GM18520 (cell line): Measurements from ENCODE around the gene EBLN1.

Source experiments
- ATAC-seq: cut with Tn5 transposase; IDR thresholded peaks from one replicate; pipeline ENCODE4 v1.9.1; 2021; ENCODE audit not compliant: unreplicated experiment

The EBLN1 gene

DNA sequence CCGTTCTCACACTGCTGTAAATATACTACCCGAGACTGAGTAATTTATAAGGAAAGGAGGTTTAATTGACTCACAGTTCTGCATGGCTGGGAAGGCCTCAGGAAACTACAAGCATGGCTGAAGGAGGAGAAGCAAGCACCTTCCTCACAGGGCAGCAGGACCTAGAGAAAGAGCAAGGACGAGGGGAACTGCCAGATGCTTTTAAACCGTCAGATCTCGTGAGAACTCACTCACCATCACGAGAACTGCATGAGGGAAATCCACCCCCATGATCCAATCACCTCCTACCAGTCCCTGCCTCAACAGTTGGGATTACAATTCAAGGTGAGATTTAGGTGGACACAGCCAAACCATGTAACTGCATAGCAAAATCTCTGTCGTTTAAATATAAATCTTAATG is at the start of gene EBLN1:
Gene EBLN1 (minus strand): TSS at position 174 of the 400 bp plus-strand sequence. CDS start 8,032 bp downstream, outside the sequence.
- no peak for ATAC-seq

GRCh38 chr10:22265839-22266537 is 48.2 kb upstream of the EBLN1 start:
- ATAC-seq = no peak

- ATAC-seq = no peak
These were observed 45.3 kb upstream of the EBLN1 start for GRCh38 chr10:22263106-22263505.

- ATAC-seq = no peak
These were observed 41.5 kb upstream of the EBLN1 start for GRCh38 chr10:22259280-22259679.

- no peak for ATAC-seq
These were observed 40.7 kb upstream of the EBLN1 start for GRCh38 chr10:22258471-22258870.

DNA sequence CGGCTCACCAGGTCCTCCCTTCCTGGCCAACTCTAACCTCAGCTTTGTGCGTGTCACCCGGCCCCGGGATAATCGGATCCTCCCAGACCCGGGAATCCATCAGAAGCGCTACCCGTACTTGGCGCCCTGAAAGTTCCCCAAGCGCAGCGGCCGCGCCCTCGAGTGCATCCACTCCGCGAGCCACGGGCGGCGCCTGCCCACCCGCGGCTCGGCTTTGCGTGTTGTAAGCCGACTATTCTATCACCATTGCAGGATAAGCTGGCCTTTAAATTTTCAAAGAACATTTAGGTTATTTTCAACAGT is 35.7 kb upstream of the EBLN1 start:
- ATAC-seq = no peak

- ATAC-seq = peak; percentile 1
These were observed 35.2 kb upstream of the EBLN1 start for GRCh38 chr10:22252801-22253579.

- peak; percentile 41 for ATAC-seq
These were observed 34.5 kb upstream of the EBLN1 start for GRCh38 chr10:22252224-22252800.

- no peak for ATAC-seq
These were observed 34.0 kb upstream of the EBLN1 start for GRCh38 chr10:22251751-22252223.

GRCh38 chr10:22250897-22251660 is 33.3 kb upstream of the EBLN1 start:
- no peak for ATAC-seq

- ATAC-seq = no peak
These were observed 29.8 kb upstream of the EBLN1 start for GRCh38 chr10:22247636-22248035.

- no peak for ATAC-seq
These were observed 29.0 kb upstream of the EBLN1 start for GRCh38 chr10:22246680-22247391.

DNA sequence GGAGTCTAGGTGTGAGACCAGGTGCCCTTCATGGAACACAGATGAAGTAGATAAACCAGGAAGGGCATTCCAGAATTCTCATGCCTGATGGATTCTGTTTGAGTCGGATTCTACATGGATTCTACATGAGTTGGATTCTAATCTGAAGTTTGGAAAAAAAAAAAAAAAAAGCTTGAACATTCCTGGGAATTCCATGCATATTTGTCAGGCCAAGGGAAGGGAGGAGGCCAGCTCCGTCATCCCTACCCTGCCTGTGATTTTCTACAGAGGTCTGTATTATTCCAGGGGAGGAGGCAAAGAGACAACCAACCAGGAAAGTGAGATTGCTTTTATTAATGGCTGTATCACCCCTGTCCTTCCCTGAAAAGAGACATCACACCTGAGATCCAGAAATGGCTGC is 27.8 kb upstream of the EBLN1 start:
- no peak for ATAC-seq

DNA sequence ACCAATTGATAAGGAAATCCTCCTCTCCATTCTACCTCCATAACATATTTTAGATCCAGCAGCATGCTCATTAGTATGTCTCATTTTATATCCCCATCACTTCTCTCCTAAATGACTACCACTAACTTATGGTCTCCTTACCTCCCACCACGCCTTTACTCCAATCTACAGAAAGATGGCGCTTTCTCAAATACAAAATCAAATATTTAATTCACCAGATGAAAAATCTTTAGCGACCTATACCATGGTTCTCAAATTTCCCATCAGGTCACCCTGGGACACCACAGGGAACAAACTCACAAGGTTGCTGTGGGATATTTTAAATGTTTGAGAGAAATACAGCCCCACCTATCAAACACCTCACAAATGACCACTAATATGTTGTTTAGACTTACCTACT is 27.0 kb upstream of the EBLN1 start:
- ATAC-seq = no peak

GRCh38 chr10:22244001-22244400 is 26.2 kb upstream of the EBLN1 start:
- ATAC-seq = no peak

- ATAC-seq = no peak
These were observed 25.5 kb upstream of the EBLN1 start for GRCh38 chr10:22243321-22243720.

DNA sequence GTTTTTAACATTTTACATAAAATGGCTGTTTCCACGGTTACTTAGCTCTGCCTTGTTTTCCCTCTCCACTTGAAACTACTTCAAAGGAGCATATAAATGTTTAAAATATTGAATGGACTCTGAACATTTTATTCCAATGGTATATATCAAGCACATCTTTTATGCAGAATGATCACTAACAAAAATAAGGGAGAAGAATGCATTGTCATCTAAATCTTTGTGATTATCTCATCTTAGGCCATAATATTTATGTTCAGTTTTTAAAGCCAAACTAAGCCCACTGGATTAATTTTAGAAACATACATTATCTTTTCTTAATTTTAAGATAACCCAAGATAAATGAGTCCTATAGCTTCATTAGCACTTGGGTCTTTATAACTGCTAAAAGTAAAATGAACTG is 13.4 kb upstream of the EBLN1 start:
- ATAC-seq = no peak

DNA sequence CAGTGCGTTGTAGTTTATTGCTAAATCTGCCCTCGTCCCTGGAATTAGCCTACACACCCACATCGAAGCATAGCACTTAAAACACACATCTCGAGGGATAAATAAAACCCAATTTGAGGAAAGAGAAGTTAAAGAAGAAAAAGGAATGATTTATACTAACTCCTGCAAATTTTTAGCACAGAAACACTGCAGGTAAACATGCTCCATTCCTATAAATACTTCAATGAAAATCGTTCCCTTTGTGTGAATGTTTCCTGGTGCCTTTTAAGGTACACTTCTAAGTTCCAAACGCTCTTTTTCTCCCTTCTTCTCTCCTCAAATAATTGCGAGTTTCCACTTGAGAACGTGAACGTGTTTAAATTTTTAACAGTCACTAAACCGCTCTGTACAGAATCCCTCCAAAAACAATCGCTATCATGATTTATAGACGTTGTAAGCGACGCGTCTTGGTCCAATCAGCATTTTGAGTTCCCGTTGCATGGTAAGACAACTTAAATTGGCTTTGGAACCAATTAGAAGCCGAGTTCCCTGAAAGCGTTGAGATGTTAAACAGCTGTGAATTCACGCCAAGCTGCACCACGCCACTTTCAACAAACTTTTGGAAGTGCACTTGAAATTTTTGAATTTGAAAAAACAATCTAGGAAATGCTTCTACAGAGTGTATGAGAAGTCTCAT is 12.5 kb upstream of the EBLN1 start:
- no peak for ATAC-seq

- no peak for ATAC-seq
These were observed 12.0 kb upstream of the EBLN1 start for GRCh38 chr10:22229802-22230157.
